Keratinocyte (primary cell): Measurements from ENCODE around the gene SLC26A8.

ENCODE experiments used
- EZH2 ChIP-seq: IDR thresholded peaks from one replicate; pipeline ENCODE4 v1.6.1; 2012; ENCODE audit warnings: inconsistent platforms, mild to moderate bottlenecking, low read length, moderate library complexity
- TF ChIP-seq, protein P1 (sequence below), 3 experiments: IDR thresholded peaks in 1 of 3; conservative IDR thresholded peaks in 1 of 3; optimal IDR thresholded peaks in 1 of 3; 2 replicates in 2 of 3; 3 replicates in 1 of 3; pipeline versions ENCODE3 to v1.5.1; 2011; ENCODE audit warnings: low read length in 3 of 3, mild to moderate bottlenecking in 3 of 3, moderate library complexity in 2 of 3, control low read depth in 1 of 3, inconsistent platforms in 1 of 3; ENCODE audit not compliant: insufficient read depth in 2 of 3; ENCODE audit errors: extremely low read depth in 1 of 3

- TF ChIP-seq, protein P1, sequence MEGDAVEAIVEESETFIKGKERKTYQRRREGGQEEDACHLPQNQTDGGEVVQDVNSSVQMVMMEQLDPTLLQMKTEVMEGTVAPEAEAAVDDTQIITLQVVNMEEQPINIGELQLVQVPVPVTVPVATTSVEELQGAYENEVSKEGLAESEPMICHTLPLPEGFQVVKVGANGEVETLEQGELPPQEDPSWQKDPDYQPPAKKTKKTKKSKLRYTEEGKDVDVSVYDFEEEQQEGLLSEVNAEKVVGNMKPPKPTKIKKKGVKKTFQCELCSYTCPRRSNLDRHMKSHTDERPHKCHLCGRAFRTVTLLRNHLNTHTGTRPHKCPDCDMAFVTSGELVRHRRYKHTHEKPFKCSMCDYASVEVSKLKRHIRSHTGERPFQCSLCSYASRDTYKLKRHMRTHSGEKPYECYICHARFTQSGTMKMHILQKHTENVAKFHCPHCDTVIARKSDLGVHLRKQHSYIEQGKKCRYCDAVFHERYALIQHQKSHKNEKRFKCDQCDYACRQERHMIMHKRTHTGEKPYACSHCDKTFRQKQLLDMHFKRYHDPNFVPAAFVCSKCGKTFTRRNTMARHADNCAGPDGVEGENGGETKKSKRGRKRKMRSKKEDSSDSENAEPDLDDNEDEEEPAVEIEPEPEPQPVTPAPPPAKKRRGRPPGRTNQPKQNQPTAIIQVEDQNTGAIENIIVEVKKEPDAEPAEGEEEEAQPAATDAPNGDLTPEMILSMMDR (optimal IDR thresholded peaks at IDR 0.05 in 1 of 3, IDR thresholded peaks at IDR 0.05 in 1 of 3, conservative IDR thresholded peaks at IDR 0.05 in 1 of 3; ENCODE audit: extremely low read depth in 1 of 3, insufficient read depth in 2 of 3, low read length in 3 of 3): no peak
- TF ChIP-seq EZH2: no peak
These were observed 64.3 kb downstream of the SLC26A8 start for GRCh38 chr6:35960187-35960586.
